HepG2 (cell line): ENCODE measurements around the gene UPK1A. TPM values are rescaled to one million over a fixed set of nuclear protein-coding genes. Genes with fewer than 3 reads are reported as not detected.

ENCODE experiments used
- CBX2 ChIP-seq, 2 experiments: fragments of 200-600 bp in 1 of 2; sonication (generic); formaldehyde crosslinking in 1 of 2; IDR thresholded peaks; 2 replicates each; pipeline versions ENCODE4 v1.7.0 to v1.8.1; 2018 to 2022; ENCODE audit warnings: low read depth in 2 of 2, low read length in 1 of 2, mild to moderate bottlenecking in 1 of 2, missing genetic modification reagents in 1 of 2
- DPF2 ChIP-seq: sonication (generic); formaldehyde crosslinking; IDR thresholded peaks from 2 replicates; pipeline ENCODE4 v1.4.0; 2020; ENCODE audit warnings: mild to moderate bottlenecking, low read depth, missing genetic modification reagents, borderline replicate concordance
- FOXA3 ChIP-seq: IDR thresholded peaks from 2 replicates; pipeline ENCODE4 v1.6.1; 2016; ENCODE audit warnings: missing genetic modification reagents, missing compliant biosample characterization
- HNRNPLL ChIP-seq: fragments of 200-400 bp; formaldehyde crosslinking; IDR thresholded peaks from 2 replicates; pipeline ENCODE4 v1.6.1; 2017; ENCODE audit warnings: mild to moderate bottlenecking, low read depth, low read length; ENCODE audit not compliant: poor library complexity, severe bottlenecking
- HOXD1 ChIP-seq: sonication (generic); formaldehyde crosslinking; IDR thresholded peaks from 2 replicates; pipeline ENCODE4 v1.5.0; 2020; ENCODE audit warnings: missing genetic modification reagents
- NFATC3 ChIP-seq: sonication (generic); formaldehyde crosslinking; IDR thresholded peaks from 2 replicates; pipeline ENCODE4 v1.5.1; 2020; ENCODE audit warnings: mild to moderate bottlenecking, missing genetic modification reagents
- RXRB ChIP-seq: IDR thresholded peaks from 2 replicates; pipeline ENCODE4 v1.6.1; 2016; ENCODE audit warnings: borderline replicate concordance, missing genetic modification reagents, missing compliant biosample characterization
- ZBTB7B ChIP-seq: sonication (generic); formaldehyde crosslinking; IDR thresholded peaks from 2 replicates; pipeline ENCODE4 v1.4.0; 2020; ENCODE audit warnings: missing genetic modification reagents
- ZFP37 ChIP-seq: sonication (generic); formaldehyde crosslinking; IDR thresholded peaks from 2 replicates; pipeline ENCODE4 v1.4.0; 2020; ENCODE audit warnings: missing genetic modification reagents, borderline replicate concordance
- ZNF333 ChIP-seq: sonication (generic); formaldehyde crosslinking; IDR thresholded peaks from 2 replicates; pipeline ENCODE4 v1.4.0; 2020; ENCODE audit warnings: mild to moderate bottlenecking, missing genetic modification reagents, borderline replicate concordance
- ZNF451 ChIP-seq: sonication (generic); formaldehyde crosslinking; IDR thresholded peaks from 2 replicates; pipeline ENCODE4 v1.5.0; 2020; ENCODE audit warnings: mild to moderate bottlenecking, missing genetic modification reagents
- ZNF629 ChIP-seq: sonication (generic); formaldehyde crosslinking; conservative IDR thresholded peaks from 2 replicates; pipeline ENCODE4 v1.5.0; 2020; ENCODE audit warnings: missing genetic modification reagents
- polyA plus RNA-seq, 8 experiments: library from polyadenylated mRNA; depleted of rRNA in 3 of 8; stranded (reverse) in 7 of 8; unstranded in 1 of 8; fragments of >200 nt; fragmentation: Illumina TruSeq in 4 of 8; extraction: Trizol in 4 of 8; gene quantifications; 2 replicates each; pipeline versions ENCODE4 v1.2.1 to v1.2.3, GENCODE V29; 2011 to 2016; ENCODE audit warnings: low read depth in 4 of 8, missing spikeins in 1 of 8, mixed read lengths in 1 of 8; ENCODE audit not compliant: insufficient read depth in 1 of 8
- total RNA-seq, 5 experiments: library from RNA; depleted of rRNA; stranded (reverse); fragments of >200 nt; fragmentation: Illumina TruSeq; extraction: Trizol; gene quantifications; 2 replicates each; pipeline ENCODE4 v1.2.3, GENCODE V29; 2016; ENCODE audit warnings: low read depth in 1 of 5
- TF ChIP-seq, protein P1 (sequence below): IDR thresholded peaks from 2 replicates; pipeline ENCODE4 v1.6.1; 2016; ENCODE audit warnings: low read depth, control low read depth
- TF ChIP-seq, protein P2 (sequence below): IDR thresholded peaks from 2 replicates; pipeline ENCODE4 v1.6.1; 2016; ENCODE audit warnings: missing compliant biosample characterization, missing genetic modification reagents, borderline replicate concordance
- TF ChIP-seq, protein P3 (sequence below): sonication (generic); formaldehyde crosslinking; IDR thresholded peaks from 2 replicates; pipeline ENCODE4 v1.9.0; 2021; ENCODE audit warnings: missing genetic modification reagents, mild to moderate bottlenecking, borderline replicate concordance
- TF ChIP-seq, protein P4 (sequence below): sonication (generic); formaldehyde crosslinking; IDR thresholded peaks from 2 replicates; pipeline ENCODE4 v1.8.1; 2023; ENCODE audit warnings: missing genetic modification reagents, mild to moderate bottlenecking, borderline replicate concordance
- TF ChIP-seq, protein P5 (sequence below): sonication (generic); formaldehyde crosslinking; conservative IDR thresholded peaks from 2 replicates; pipeline ENCODE4 v1.4.0; 2020; ENCODE audit warnings: mild to moderate bottlenecking, missing genetic modification reagents, moderate library complexity
- TF ChIP-seq, protein P6 (sequence below): sonication (generic); formaldehyde crosslinking; IDR thresholded peaks from 2 replicates; pipeline ENCODE4 v1.5.0; 2020; ENCODE audit warnings: missing genetic modification reagents

The UPK1A gene
- total and polyA plus RNA-seq, 2 of the 13 experiments (the other 11 are each of a cell fraction or from before 2014, with no cell fraction given) = 2.9 TPM; not detected in 1

DNA sequence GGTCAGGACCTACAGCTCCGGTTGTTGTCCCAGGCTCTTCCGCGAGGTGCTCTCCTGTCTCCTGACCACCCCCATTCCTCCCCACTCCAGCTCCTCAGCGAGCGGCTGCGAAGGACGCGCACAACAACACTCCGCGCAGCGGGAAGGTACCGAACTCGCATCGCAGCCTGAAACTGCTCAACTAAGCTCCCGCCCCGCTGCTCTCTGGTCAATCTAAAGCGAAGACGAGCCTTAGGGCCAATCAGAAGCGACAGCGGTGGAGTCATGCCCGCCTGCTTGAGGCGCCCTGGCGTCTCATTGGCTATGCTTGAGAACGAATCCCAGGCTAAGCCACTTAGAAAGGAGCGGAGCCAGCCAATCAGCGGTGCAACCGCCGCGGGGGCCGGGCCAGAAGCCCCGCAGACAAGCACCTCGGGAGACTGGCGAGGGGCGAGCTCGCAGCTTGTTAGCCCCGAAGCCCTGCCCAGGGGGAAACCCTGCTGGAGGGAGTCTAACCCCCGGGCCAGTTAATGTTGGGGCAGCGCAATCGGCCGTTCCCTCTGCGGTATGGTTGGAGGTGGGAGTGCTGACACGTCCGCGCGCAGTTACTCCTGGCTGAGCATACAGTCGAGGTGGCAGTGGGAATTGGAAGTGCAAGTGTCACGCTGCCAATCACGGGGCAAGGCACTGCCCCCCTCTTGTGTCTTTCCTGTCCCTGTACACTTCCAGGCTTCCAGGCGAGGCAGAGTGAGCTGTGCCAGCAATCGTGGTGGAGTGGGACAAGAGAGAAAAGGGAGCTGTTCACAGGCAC, 36.1 kb downstream of the UPK1A start (continued):
- TF ChIP-seq HNRNPLL (peak; percentile 52), ZNF333 (0 out of 2 replicates have a peak, but pooled peaks have one; percentile 59), CBX2 (IDR thresholded peaks at IDR 0.05; ENCODE audit: low read depth, low read length) (no peak), CBX2 (CRISPR knock-in tag; IDR thresholded peaks at IDR 0.05; ENCODE audit: low read depth) (no peak), FOXA3 (CRISPR knock-in tag) (no peak), ZBTB7B (CRISPR knock-in tag) (0 out of 2 replicates have a peak, but pooled peaks have one; percentile 26), NFATC3 (CRISPR knock-in tag) (no peak), RXRB (CRISPR knock-in tag) (no peak), ZNF451 (CRISPR knock-in tag) (no peak), DPF2 (CRISPR knock-in tag) (no peak), ZFP37 (CRISPR knock-in tag) (0 out of 2 replicates have a peak, but pooled peaks have one; percentile 63), ZNF629 (CRISPR knock-in tag) (no peak), HOXD1 (CRISPR knock-in tag) (0 out of 2 replicates have a peak, but pooled peaks have one; percentile 72)
- TF ChIP-seq, protein P1, sequence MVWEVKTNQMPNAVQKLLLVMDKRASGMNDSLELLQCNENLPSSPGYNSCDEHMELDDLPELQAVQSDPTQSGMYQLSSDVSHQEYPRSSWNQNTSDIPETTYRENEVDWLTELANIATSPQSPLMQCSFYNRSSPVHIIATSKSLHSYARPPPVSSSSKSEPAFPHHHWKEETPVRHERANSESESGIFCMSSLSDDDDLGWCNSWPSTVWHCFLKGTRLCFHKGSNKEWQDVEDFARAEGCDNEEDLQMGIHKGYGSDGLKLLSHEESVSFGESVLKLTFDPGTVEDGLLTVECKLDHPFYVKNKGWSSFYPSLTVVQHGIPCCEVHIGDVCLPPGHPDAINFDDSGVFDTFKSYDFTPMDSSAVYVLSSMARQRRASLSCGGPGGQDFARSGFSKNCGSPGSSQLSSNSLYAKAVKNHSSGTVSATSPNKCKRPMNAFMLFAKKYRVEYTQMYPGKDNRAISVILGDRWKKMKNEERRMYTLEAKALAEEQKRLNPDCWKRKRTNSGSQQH (CRISPR knock-in tag) = no peak
- TF ChIP-seq, protein P2, sequence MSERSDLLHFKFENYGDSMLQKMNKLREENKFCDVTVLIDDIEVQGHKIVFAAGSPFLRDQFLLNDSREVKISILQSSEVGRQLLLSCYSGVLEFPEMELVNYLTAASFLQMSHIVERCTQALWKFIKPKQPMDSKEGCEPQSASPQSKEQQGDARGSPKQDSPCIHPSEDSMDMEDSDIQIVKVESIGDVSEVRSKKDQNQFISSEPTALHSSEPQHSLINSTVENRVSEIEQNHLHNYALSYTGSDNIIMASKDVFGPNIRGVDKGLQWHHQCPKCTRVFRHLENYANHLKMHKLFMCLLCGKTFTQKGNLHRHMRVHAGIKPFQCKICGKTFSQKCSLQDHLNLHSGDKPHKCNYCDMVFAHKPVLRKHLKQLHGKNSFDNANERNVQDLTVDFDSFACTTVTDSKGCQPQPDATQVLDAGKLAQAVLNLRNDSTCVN (CRISPR knock-in tag) = no peak
- TF ChIP-seq, protein P3, sequence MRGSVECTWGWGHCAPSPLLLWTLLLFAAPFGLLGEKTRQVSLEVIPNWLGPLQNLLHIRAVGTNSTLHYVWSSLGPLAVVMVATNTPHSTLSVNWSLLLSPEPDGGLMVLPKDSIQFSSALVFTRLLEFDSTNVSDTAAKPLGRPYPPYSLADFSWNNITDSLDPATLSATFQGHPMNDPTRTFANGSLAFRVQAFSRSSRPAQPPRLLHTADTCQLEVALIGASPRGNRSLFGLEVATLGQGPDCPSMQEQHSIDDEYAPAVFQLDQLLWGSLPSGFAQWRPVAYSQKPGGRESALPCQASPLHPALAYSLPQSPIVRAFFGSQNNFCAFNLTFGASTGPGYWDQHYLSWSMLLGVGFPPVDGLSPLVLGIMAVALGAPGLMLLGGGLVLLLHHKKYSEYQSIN (CRISPR knock-in tag) = no peak
- TF ChIP-seq, protein P4, sequence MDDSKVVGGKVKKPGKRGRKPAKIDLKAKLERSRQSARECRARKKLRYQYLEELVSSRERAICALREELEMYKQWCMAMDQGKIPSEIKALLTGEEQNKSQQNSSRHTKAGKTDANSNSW (CRISPR knock-in tag) = no peak
- TF ChIP-seq, protein P5, sequence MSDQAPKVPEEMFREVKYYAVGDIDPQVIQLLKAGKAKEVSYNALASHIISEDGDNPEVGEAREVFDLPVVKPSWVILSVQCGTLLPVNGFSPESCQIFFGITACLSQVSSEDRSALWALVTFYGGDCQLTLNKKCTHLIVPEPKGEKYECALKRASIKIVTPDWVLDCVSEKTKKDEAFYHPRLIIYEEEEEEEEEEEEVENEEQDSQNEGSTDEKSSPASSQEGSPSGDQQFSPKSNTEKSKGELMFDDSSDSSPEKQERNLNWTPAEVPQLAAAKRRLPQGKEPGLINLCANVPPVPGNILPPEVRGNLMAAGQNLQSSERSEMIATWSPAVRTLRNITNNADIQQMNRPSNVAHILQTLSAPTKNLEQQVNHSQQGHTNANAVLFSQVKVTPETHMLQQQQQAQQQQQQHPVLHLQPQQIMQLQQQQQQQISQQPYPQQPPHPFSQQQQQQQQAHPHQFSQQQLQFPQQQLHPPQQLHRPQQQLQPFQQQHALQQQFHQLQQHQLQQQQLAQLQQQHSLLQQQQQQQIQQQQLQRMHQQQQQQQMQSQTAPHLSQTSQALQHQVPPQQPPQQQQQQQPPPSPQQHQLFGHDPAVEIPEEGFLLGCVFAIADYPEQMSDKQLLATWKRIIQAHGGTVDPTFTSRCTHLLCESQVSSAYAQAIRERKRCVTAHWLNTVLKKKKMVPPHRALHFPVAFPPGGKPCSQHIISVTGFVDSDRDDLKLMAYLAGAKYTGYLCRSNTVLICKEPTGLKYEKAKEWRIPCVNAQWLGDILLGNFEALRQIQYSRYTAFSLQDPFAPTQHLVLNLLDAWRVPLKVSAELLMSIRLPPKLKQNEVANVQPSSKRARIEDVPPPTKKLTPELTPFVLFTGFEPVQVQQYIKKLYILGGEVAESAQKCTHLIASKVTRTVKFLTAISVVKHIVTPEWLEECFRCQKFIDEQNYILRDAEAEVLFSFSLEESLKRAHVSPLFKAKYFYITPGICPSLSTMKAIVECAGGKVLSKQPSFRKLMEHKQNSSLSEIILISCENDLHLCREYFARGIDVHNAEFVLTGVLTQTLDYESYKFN = peak; percentile 19; the same call in 1 of the 2 replicates
- TF ChIP-seq, protein P6, sequence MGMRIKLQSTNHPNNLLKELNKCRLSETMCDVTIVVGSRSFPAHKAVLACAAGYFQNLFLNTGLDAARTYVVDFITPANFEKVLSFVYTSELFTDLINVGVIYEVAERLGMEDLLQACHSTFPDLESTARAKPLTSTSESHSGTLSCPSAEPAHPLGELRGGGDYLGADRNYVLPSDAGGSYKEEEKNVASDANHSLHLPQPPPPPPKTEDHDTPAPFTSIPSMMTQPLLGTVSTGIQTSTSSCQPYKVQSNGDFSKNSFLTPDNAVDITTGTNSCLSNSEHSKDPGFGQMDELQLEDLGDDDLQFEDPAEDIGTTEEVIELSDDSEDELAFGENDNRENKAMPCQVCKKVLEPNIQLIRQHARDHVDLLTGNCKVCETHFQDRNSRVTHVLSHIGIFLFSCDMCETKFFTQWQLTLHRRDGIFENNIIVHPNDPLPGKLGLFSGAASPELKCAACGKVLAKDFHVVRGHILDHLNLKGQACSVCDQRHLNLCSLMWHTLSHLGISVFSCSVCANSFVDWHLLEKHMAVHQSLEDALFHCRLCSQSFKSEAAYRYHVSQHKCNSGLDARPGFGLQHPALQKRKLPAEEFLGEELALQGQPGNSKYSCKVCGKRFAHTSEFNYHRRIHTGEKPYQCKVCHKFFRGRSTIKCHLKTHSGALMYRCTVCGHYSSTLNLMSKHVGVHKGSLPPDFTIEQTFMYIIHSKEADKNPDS (CRISPR knock-in tag) = no peak
